ENCODE results near the gene FCMR.

FCMR gene

DNA sequence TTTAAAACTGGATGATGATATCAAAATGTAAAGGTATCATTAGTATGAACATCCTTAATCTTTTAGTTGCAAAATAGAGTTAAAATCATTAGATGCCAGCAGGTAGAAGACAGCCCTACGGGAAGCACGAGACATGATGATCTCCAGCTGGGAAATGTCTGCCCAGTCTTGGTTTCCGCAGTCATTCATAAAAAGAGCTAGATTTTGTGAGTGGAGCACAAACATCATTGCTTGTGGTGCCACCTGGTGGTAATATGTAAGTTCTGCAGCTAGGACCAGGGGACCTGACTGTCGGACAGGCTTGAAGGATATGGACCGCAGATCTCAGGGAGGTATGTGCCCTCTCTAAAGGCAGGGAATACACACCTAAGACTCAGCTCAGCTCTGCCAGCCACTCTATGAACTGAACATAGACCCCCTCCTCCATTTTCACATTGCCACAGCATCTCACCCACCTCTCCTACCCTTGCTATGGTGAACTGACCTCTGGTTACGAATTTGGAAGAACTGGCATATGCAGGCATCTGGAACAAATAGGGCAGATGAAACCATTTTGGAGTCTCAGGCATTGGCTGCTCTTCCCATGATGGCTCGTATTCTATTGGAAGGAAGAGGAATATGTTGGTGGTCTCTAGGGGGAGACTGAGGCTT lies 9.2 kb downstream of the FCMR start:
- H3K4me1 ChIP-seq (ENCODE audit: insufficient read depth, low read length, severe bottlenecking), result peaks cover 8% of the 10 kb centered on the region
- no peaks in the 10 kb centered on the region for H3K9me3 ChIP-seq (ENCODE audit: low read length)
- H3K9ac ChIP-seq (ENCODE audit: low read length), result no peak overlapping the region
- H3K36me3 ChIP-seq (ENCODE audit: insufficient read depth, low read length), result no peaks in the 10 kb centered on the region
- no peaks in the 10 kb centered on the region for H3K79me2 ChIP-seq (ENCODE audit: insufficient read depth, low read length)
- H3K4me2 ChIP-seq (ENCODE audit: low read length), result no peak overlapping the region
- H2AFZ ChIP-seq (ENCODE audit: low read length), result no peak overlapping the region
- H3K4me3 ChIP-seq (ENCODE audit: low read depth, low read length, poor library complexity, severe bottlenecking), result no peak overlapping the region
- H3F3A ChIP-seq (ENCODE audit: insufficient read depth, low read length), result no peaks in the 10 kb centered on the region
- H4K20me1 ChIP-seq (ENCODE audit: insufficient read depth, low read length), result no peaks in the 10 kb centered on the region
- TF ChIP-seq, protein P1, sequence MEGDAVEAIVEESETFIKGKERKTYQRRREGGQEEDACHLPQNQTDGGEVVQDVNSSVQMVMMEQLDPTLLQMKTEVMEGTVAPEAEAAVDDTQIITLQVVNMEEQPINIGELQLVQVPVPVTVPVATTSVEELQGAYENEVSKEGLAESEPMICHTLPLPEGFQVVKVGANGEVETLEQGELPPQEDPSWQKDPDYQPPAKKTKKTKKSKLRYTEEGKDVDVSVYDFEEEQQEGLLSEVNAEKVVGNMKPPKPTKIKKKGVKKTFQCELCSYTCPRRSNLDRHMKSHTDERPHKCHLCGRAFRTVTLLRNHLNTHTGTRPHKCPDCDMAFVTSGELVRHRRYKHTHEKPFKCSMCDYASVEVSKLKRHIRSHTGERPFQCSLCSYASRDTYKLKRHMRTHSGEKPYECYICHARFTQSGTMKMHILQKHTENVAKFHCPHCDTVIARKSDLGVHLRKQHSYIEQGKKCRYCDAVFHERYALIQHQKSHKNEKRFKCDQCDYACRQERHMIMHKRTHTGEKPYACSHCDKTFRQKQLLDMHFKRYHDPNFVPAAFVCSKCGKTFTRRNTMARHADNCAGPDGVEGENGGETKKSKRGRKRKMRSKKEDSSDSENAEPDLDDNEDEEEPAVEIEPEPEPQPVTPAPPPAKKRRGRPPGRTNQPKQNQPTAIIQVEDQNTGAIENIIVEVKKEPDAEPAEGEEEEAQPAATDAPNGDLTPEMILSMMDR (IDR thresholded peaks at IDR 0.05; ENCODE audit: low read length), result peak; percentile 76
- TF ChIP-seq EZH2 (IDR thresholded peaks at IDR 0.05; ENCODE audit: borderline replicate concordance, low read length), result no peak
- no peaks in the 10 kb centered on the region for H3K27me3 ChIP-seq (ENCODE audit: insufficient read depth, low read length)
- H3K27ac ChIP-seq (ENCODE audit: low read depth, low read length, poor library complexity, severe bottlenecking), result no peak overlapping the region
- no peaks in the 10 kb centered on the region for H3K9me2 ChIP-seq (ENCODE audit: low read depth, low read length)

GRCh38 chr1:206911064-206911663 lies 10.6 kb downstream of the FCMR start:
- no peak overlapping the region for H3K4me3 ChIP-seq (ENCODE audit: low read depth, low read length, poor library complexity, severe bottlenecking)
- H3K9me2 ChIP-seq (ENCODE audit: low read depth, low read length), result no peaks in the 10 kb centered on the region
- peaks cover 8% of the 10 kb centered on the region for H3K4me1 ChIP-seq (ENCODE audit: insufficient read depth, low read length, severe bottlenecking)
- H3F3A ChIP-seq (ENCODE audit: insufficient read depth, low read length), result no peaks in the 10 kb centered on the region
- TF ChIP-seq, protein P1 (IDR thresholded peaks at IDR 0.05; ENCODE audit: low read length), result peak; percentile 80
- TF ChIP-seq EZH2 (IDR thresholded peaks at IDR 0.05; ENCODE audit: borderline replicate concordance, low read length), result no peak
- H3K27ac ChIP-seq (ENCODE audit: low read depth, low read length, poor library complexity, severe bottlenecking), result no peak overlapping the region
- no peaks in the 10 kb centered on the region for H3K79me2 ChIP-seq (ENCODE audit: insufficient read depth, low read length)
- H2AFZ ChIP-seq (ENCODE audit: low read length), result no peak overlapping the region
- no peak overlapping the region for H3K9ac ChIP-seq (ENCODE audit: low read length)
- no peak overlapping the region for H3K4me2 ChIP-seq (ENCODE audit: low read length)
- H3K9me3 ChIP-seq (ENCODE audit: low read length), result no peaks in the 10 kb centered on the region
- H3K27me3 ChIP-seq (ENCODE audit: insufficient read depth, low read length), result no peaks in the 10 kb centered on the region
- H3K36me3 ChIP-seq (ENCODE audit: insufficient read depth, low read length), result no peaks in the 10 kb centered on the region
- H4K20me1 ChIP-seq (ENCODE audit: insufficient read depth, low read length), result no peaks in the 10 kb centered on the region

DNA sequence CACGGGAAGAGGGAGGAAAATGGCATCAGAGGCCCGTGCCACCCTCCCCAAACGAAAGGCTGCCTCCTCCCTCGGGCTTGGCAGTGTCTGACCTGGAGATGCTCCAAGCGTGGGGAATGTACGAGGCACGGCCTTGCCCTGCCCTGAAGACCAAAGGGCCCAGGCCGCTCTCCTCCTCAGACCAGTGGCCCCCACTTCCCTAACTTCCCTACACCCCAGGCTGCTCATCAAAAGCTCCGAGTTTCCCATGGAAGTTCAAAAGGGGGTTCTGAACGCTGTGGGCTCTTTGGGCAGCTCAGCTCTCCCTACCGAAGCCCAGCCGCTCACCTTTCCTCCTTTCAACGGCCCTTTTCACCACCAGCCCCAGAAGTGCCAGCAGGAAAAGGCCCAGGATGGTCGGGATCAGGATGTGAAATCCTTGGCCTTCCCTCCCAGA lies 11.8 kb downstream of the FCMR start:
- Histone ChIP-seq H3K4me1 (ENCODE audit: insufficient read depth, low read length, severe bottlenecking) (peaks cover 14% of the 10 kb centered on the region), H4K20me1 (ENCODE audit: insufficient read depth, low read length) (no peaks in the 10 kb centered on the region), H3K9ac (ENCODE audit: low read length) (no peak overlapping the region), H2AFZ (ENCODE audit: low read length) (no peak overlapping the region), H3K4me2 (ENCODE audit: low read length) (peak overlapping the region; percentile 39; the same call in 1 of the 2 replicates), H3K9me2 (ENCODE audit: low read depth, low read length) (no peaks in the 10 kb centered on the region), H3K9me3 (ENCODE audit: low read length) (no peaks in the 10 kb centered on the region), H3K79me2 (ENCODE audit: insufficient read depth, low read length) (no peaks in the 10 kb centered on the region), H3K4me3 (ENCODE audit: low read depth, low read length, poor library complexity, severe bottlenecking) (no peak overlapping the region), H3F3A (ENCODE audit: insufficient read depth, low read length) (no peaks in the 10 kb centered on the region), H3K27me3 (ENCODE audit: insufficient read depth, low read length) (no peaks in the 10 kb centered on the region), H3K36me3 (ENCODE audit: insufficient read depth, low read length) (no peaks in the 10 kb centered on the region), H3K27ac (ENCODE audit: low read depth, low read length, poor library complexity, severe bottlenecking) (no peak overlapping the region)
- TF ChIP-seq EZH2 (IDR thresholded peaks at IDR 0.05; ENCODE audit: borderline replicate concordance, low read length), result no peak
- TF ChIP-seq, protein P1 (IDR thresholded peaks at IDR 0.05; ENCODE audit: low read length), result no peak

All from OCI-LY1 (cell line).